ENCODE results near the gene EXOSC3. TPM values are rescaled to one million over a fixed set of nuclear protein-coding genes. Genes with fewer than 3 reads are reported as not detected.
"Not testable (repeated sequence)": the region's sequence is repeated elsewhere in the genome, so short reads cannot be mapped to it uniquely, and the experiment has no call there.

The EXOSC3 gene
- total RNA-seq, 1 experiment from 2014 or later = 44.8 TPM

DNA sequence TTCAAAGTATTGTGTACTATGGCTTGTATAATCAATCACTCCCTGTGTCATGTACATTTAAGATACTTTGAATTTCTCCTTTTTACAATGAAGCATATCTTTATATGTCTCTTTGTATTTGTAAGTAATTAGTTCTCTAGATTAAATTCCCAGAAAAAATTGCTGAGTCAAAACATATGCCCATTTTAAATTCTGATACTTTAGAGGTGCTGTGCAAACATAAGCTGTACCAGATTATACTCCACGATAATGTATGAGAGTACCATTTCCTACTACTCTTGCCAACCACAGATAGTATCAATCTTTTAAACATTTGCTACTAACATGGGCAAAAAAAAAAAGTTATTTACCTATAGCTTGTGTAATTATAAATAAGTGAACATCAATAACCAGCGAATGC is 34.0 kb upstream of the EXOSC3 start:
- POLR2A ChIA-PET = interaction anchor here (0.7 to 1.2 kb wide), 3 partner anchors 12 to 35 kb away, joined by 3 to 5 read pairs (median 4); no protein-coding TSS in a partner anchor
- no peaks in the 10 kb centered on the region for H3K9me3 Mint-ChIP-seq (ENCODE audit: unreplicated experiment)
- H3K4me1 Mint-ChIP-seq (ENCODE audit: insufficient read depth, unreplicated experiment) = no peaks in the 10 kb centered on the region
- TF ChIP-seq, protein P1, sequence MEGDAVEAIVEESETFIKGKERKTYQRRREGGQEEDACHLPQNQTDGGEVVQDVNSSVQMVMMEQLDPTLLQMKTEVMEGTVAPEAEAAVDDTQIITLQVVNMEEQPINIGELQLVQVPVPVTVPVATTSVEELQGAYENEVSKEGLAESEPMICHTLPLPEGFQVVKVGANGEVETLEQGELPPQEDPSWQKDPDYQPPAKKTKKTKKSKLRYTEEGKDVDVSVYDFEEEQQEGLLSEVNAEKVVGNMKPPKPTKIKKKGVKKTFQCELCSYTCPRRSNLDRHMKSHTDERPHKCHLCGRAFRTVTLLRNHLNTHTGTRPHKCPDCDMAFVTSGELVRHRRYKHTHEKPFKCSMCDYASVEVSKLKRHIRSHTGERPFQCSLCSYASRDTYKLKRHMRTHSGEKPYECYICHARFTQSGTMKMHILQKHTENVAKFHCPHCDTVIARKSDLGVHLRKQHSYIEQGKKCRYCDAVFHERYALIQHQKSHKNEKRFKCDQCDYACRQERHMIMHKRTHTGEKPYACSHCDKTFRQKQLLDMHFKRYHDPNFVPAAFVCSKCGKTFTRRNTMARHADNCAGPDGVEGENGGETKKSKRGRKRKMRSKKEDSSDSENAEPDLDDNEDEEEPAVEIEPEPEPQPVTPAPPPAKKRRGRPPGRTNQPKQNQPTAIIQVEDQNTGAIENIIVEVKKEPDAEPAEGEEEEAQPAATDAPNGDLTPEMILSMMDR (IDR thresholded peaks at IDR 0.05; ENCODE audit: unreplicated experiment) = no peak
- intact Hi-C loops (cut with micrococcal nuclease) = no loop called here
- no peak overlapping the region for H3K4me3 Mint-ChIP-seq (ENCODE audit: unreplicated experiment)
- BruUV-seq (replicated peaks) = no TSS peak
- CTCF ChIA-PET = interaction anchor here (1.2 kb wide), 1 partner anchor 13 kb away, joined by 4 read pairs; no protein-coding TSS in a partner anchor
- H3K27me3 Mint-ChIP-seq (ENCODE audit: insufficient read depth, unreplicated experiment) = no peaks in the 10 kb centered on the region
- H3K36me3 Mint-ChIP-seq (ENCODE audit: insufficient read depth, unreplicated experiment) = peaks cover 50% of the 10 kb centered on the region
- DNase-seq (ENCODE audit: unreplicated experiment) = no peak
- peak overlapping the region; percentile 7 for H3K27ac Mint-ChIP-seq (ENCODE audit: low read depth, unreplicated experiment)

DNA sequence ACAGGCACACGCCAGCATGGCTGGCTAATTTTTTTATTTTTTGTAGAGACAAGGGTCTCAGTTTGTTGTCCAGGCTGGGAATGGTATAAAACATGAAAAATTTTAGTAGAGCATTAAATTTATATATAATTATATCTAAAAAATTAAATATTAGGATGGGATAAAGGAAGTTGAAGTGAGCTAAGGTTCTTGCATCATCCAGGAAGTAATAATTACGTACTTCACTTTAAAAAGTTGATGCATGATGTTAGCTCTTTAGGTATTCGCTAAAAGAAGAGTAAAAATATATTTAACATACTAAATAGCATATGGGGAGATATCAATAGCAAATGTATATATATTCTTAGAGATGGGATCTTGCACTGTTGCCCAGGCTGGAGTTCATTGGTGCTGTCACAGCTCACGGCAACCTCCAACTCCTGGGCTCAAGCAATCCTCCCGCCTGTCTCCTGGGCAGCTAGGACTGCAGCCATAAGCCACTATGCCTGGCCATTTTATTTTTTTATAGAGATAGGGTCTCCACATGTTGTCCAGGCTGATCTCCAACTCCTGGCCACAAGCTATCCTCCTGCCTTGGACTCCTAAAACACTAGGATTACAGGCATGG is 28.0 kb upstream of the EXOSC3 start:
- peaks cover 25% of the 10 kb centered on the region for H3K36me3 Mint-ChIP-seq (ENCODE audit: insufficient read depth, unreplicated experiment)
- no peaks in the 10 kb centered on the region for H3K9me3 Mint-ChIP-seq (ENCODE audit: unreplicated experiment)
- BruUV-seq (replicated peaks) = no TSS peak
- ChIA-PET POLR2A (interaction anchor here (0.7 to 2.7 kb wide), 5 partner anchors 10 to 28 kb away, joined by 3 to 11 read pairs (median 5); partner anchors contain the start of genes DCAF10 and EXOSC3), CTCF (interaction anchor here (0.5 to 0.9 kb wide), 2 partner anchors 18 to 238 kb away, joined by 3 read pairs; no protein-coding TSS in a partner anchor)
- intact Hi-C loops (cut with micrococcal nuclease) = no loop called here
- TF ChIP-seq, protein P1 (IDR thresholded peaks at IDR 0.05; ENCODE audit: unreplicated experiment) = no peak
- H3K4me3 Mint-ChIP-seq (ENCODE audit: unreplicated experiment) = no peak overlapping the region
- H3K4me1 Mint-ChIP-seq (ENCODE audit: insufficient read depth, unreplicated experiment) = peaks cover 5% of the 10 kb centered on the region
- H3K27me3 Mint-ChIP-seq (ENCODE audit: insufficient read depth, unreplicated experiment) = no peaks in the 10 kb centered on the region
- no peak for DNase-seq (ENCODE audit: unreplicated experiment)
- H3K27ac Mint-ChIP-seq (ENCODE audit: low read depth, unreplicated experiment) = no peak overlapping the region

DNA sequence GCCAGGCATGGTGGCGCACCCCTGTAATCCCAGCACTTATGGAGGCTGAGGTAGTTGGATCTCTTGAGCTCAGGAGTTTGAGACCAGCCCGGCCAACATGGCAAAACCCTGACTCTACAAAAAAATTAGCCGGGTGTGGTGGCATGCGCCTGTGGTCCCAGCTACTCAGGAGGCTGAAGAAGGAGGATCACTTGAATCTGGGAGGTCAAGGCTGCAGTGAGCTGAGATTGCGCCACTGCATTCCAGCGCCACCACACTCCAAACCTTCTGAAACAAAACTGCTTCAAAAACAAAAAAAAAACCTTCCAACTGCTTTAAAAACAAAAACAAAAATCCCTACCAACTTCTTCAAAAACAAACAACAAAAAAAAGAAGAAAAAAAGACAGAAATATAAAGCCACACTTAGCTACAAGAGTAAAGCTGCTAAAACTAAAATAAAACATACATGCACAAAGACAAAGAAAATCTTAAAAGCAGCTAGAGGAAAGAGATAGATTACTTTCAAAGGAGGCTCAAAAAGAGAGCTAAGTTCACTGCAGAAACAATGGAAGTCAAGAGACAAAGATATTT is 27.1 kb upstream of the EXOSC3 start:
- Mint-ChIP-seq H3K27ac (ENCODE audit: low read depth, unreplicated experiment) (no peak overlapping the region), H3K4me3 (ENCODE audit: unreplicated experiment) (no peak overlapping the region), H3K36me3 (ENCODE audit: insufficient read depth, unreplicated experiment) (peaks cover 27% of the 10 kb centered on the region), H3K27me3 (ENCODE audit: insufficient read depth, unreplicated experiment) (no peaks in the 10 kb centered on the region), H3K9me3 (ENCODE audit: unreplicated experiment) (no peaks in the 10 kb centered on the region), H3K4me1 (ENCODE audit: insufficient read depth, unreplicated experiment) (peaks cover 5% of the 10 kb centered on the region)
- DNase-seq (ENCODE audit: unreplicated experiment) = no peak
- BruUV-seq (replicated peaks) = no TSS peak
- CTCF ChIA-PET = interaction anchor here (0.7 to 0.8 kb wide), 3 partner anchors 12 to 399 kb away, joined by 3 read pairs; no protein-coding TSS in a partner anchor
- intact Hi-C loops (cut with micrococcal nuclease) = no loop called here
- POLR2A ChIA-PET = interaction anchor here (0.7 to 2.7 kb wide), 6 partner anchors 9 to 219 kb away, joined by 3 to 11 read pairs (median 4); partner anchors contain the start of genes DCAF10, EXOSC3 and TOMM5
- TF ChIP-seq, protein P1 (IDR thresholded peaks at IDR 0.05; ENCODE audit: unreplicated experiment) = no peak

DNA sequence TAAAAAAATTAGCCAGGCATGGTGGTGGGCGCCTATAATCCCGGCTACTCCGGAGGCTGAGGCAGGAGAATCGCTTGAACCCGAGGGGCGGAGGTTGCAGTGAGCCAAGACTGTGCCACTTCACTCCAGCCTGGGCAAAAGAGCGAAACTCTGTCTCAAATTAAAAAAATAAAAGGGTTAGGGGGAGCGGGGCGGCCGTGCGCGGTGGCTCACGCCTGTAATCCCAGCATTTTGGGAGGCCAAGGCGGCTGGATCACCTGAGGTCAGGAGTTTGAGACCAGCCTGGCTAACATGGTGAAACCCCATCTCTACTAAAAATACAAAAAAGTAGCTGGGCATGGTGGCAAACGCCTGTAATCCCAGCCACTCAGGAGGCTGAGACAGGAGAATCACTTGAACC is 24.8 kb upstream of the EXOSC3 start:
- CTCF ChIA-PET = interaction anchor here (0.6 to 1.1 kb wide), 3 partner anchors 9 to 62 kb away, joined by 3 to 4 read pairs (median 3); partner anchors contain the start of gene DCAF10
- DNase-seq (ENCODE audit: unreplicated experiment); H3K9me3 Mint-ChIP-seq (ENCODE audit: unreplicated experiment); H3K4me3 Mint-ChIP-seq (ENCODE audit: unreplicated experiment); POLR2A ChIA-PET; BruUV-seq (replicated peaks); H3K27ac Mint-ChIP-seq (ENCODE audit: low read depth, unreplicated experiment); H3K27me3 Mint-ChIP-seq (ENCODE audit: insufficient read depth, unreplicated experiment): not testable (repeated sequence)
- Mint-ChIP-seq H3K36me3 (ENCODE audit: insufficient read depth, unreplicated experiment) (peaks cover 23% of the 10 kb centered on the region), H3K4me1 (ENCODE audit: insufficient read depth, unreplicated experiment) (peaks cover 11% of the 10 kb centered on the region)
- intact Hi-C loops (cut with micrococcal nuclease) = loop anchor here (10.0 kb wide), 1 partner anchor 325 kb away; the partner anchor contains the start of gene POLR1E
